Sigmoid colon (tissue), 7 donors: Measurements from ENCODE around the gene PRSS27. TPM values are rescaled to one million over a fixed set of nuclear protein-coding genes. Genes with fewer than 3 reads are reported as not detected.
"Not testable (repeated sequence)": the region's sequence is repeated elsewhere in the genome, so short reads cannot be mapped to it uniquely, and the experiment has no call there.

Source experiments
- DNase-seq: peaks from one replicate; pipeline ENCODE4 v3.0.0-alpha.2; 2019
- H3K27ac ChIP-seq, 4 donors: fragments of 200-600 bp; sonication (generic); one replicate each; pipeline ENCODE4 v1.5.1; 2016 to 2019; ENCODE audit warnings: mild to moderate bottlenecking in 1 of 4
- H3K27me3 ChIP-seq, 3 donors: fragments of 200-600 bp; sonication (generic); one replicate each; pipeline ENCODE4 v1.5.1; 2019; ENCODE audit warnings: mild to moderate bottlenecking in 1 of 3
- H3K36me3 ChIP-seq, 4 donors: fragments of 200-600 bp; sonication (generic); one replicate each; pipeline ENCODE4 v1.5.1; 2016 to 2019
- H3K4me1 ChIP-seq, 4 donors: fragments of 200-600 bp; sonication (generic); one replicate each; pipeline ENCODE4 v1.5.1; 2017 to 2019
- H3K4me3 ChIP-seq, 4 donors: fragments of 200-600 bp; sonication (generic); one replicate each; pipeline ENCODE4 v1.5.1; 2017 to 2019; ENCODE audit warnings: mild to moderate bottlenecking in 2 of 4, moderate library complexity in 1 of 4
- H3K9me3 ChIP-seq, 4 donors: fragments of 200-600 bp in 3 of 4; sonication (generic) in 3 of 4; one replicate each; pipeline versions ENCODE4 v1.5.1 to v1.6.1; 2013 to 2019
- CTCF ChIP-seq, 4 experiments: fragments of 450-650 bp in 3 of 4; fragments of 200-600 bp in 1 of 4; IDR thresholded peaks; one replicate each; pipeline ENCODE4 v1.5.1; 2016 to 2019; ENCODE audit warnings: antibody characterized with exemption in 4 of 4, mild to moderate bottlenecking in 3 of 4, moderate library complexity in 2 of 4
- EP300 ChIP-seq, 4 donors: sonication (generic); formaldehyde crosslinking; IDR thresholded peaks; one replicate each; pipeline ENCODE4 v1.6.1; 2017; ENCODE audit warnings: antibody characterized with exemption in 4 of 4
- POLR2A ChIP-seq, 2 donors: fragments of 450-650 bp; IDR thresholded peaks; one replicate each; pipeline ENCODE4 v1.6.1; 2016; ENCODE audit warnings: antibody characterized with exemption in 2 of 2, mild to moderate bottlenecking in 2 of 2, moderate library complexity in 2 of 2
- POLR2AphosphoS5 ChIP-seq, 4 donors: sonication (generic); formaldehyde crosslinking; IDR thresholded peaks; one replicate each; pipeline ENCODE4 v1.6.1; 2017; ENCODE audit warnings: antibody characterized with exemption in 4 of 4
- WGBS, 2 donors: extraction: QIAGEN DNeasy Blood & Tissue Kit; methylation state at CpG; one replicate each; pipeline ENCODE4 v1.1.7; 2013; 5-methylcytosine and 5-hydroxymethylcytosine counted together
- intact Hi-C: fragments of 100-400 bp; cut with DNase I; formaldehyde crosslinking; loops from one replicate; pipeline ENCODE4 v1.15.1; 2023
- polyA plus RNA-seq, 3 donors: library from polyadenylated mRNA; stranded (reverse); fragments of 200-250 nt; gene quantifications; one replicate each; pipeline ENCODE4 v1.2.3, GENCODE V29; 2013
- total RNA-seq, 4 donors: library from RNA; depleted of rRNA; stranded (reverse); fragments of >200 nt; gene quantifications; one replicate each; pipeline ENCODE4 v1.1.0, GENCODE V29; 2016
- donor health status: healthy with polysubstance abuse.
- donor health status: Bipolar disorder and iron deficiency.
- donor health status: healthy.

PRSS27 gene
- total and polyA plus RNA-seq, 7 donors = 0.60 to 5.0 (median 1.4) TPM; not detected in 1

GRCh38 chr16:2687531-2688308, 32.3 kb downstream of the PRSS27 start:
- TF ChIP-seq POLR2A (IDR thresholded peaks at IDR 0.05) (no peak), POLR2AphosphoS5 (IDR thresholded peaks at IDR 0.05) (no peak), EP300 (IDR thresholded peaks at IDR 0.05) (no peak), CTCF (IDR thresholded peaks at IDR 0.05) (no peak)
- Histone ChIP-seq H3K4me1 (peaks cover 0 to 35% (median 27%) of the 10 kb centered on the region in 4 donors), H3K9me3 (no peaks in the 10 kb centered on the region), H3K36me3 (no peaks in the 10 kb centered on the region), H3K27ac (no peak overlapping the region), H3K4me3 (no peak overlapping the region), H3K27me3 (no peaks in the 10 kb centered on the region)
- WGBS, 2 donors = 81 to 91% methylated on average over 19 of the region's 19 CpGs
- intact Hi-C loops = no loop called here
- DNase-seq = peak; percentile 34

- H3K27me3 ChIP-seq = no peaks in the 10 kb centered on the region
- H3K4me3 ChIP-seq = no peak overlapping the region
- H3K4me1 ChIP-seq = peaks cover 3 to 31% (median 22%) of the 10 kb centered on the region in 4 donors
- TF ChIP-seq CTCF (IDR thresholded peaks at IDR 0.05) = no peak
- TF ChIP-seq POLR2AphosphoS5 (IDR thresholded peaks at IDR 0.05) = no peak
- no peak for TF ChIP-seq POLR2A (IDR thresholded peaks at IDR 0.05)
- TF ChIP-seq EP300 (IDR thresholded peaks at IDR 0.05) = no peak
- intact Hi-C loops = no loop called here
- WGBS, 2 donors = 50 to 77% methylated on average over 20 of the region's 20 CpGs
- no peak overlapping the region for H3K27ac ChIP-seq
- H3K9me3 ChIP-seq = no peaks in the 10 kb centered on the region
- H3K36me3 ChIP-seq = no peaks in the 10 kb centered on the region
- DNase-seq = peak; percentile 73
These were observed 33.0 kb downstream of the PRSS27 start for GRCh38 chr16:2686912-2687507.

GRCh38 chr16:2686075-2686474, 33.9 kb downstream of the PRSS27 start:
- H3K27ac ChIP-seq, H3K4me3 ChIP-seq, H3K27me3 ChIP-seq, H3K9me3 ChIP-seq, DNase-seq, intact Hi-C loops, H3K36me3 ChIP-seq: not testable (repeated sequence)
- no CpG with 5 or more reads among the region's 9 CpGs for WGBS, 2 donors
- peaks cover 4 to 31% (median 22%) of the 10 kb centered on the region in 4 donors for H3K4me1 ChIP-seq

- Histone ChIP-seq H3K4me1 (peaks cover 4 to 32% (median 23%) of the 10 kb centered on the region in 4 donors), H3K27ac (peak overlapping the region; percentile 84 to 94 (median 87)), H3K4me3 (peak overlapping the region; percentile 80 to 100 (median 96))
- 2 to 9% methylated on average over 13 of the region's 13 CpGs for WGBS, 2 donors
- not testable (repeated sequence) for H3K27me3 ChIP-seq, H3K36me3 ChIP-seq, DNase-seq, H3K9me3 ChIP-seq
- intact Hi-C loops = loop anchor here (2.0 to 5.0 kb wide), 3 partner anchors 38 to 184 kb away; partner anchors contain the start of genes ELOB and PRSS27
These were observed 37.0 kb downstream of the PRSS27 start for GRCh38 chr16:2683041-2683440.

- Histone ChIP-seq H3K36me3 (no peaks in the 10 kb centered on the region), H3K27me3 (no peaks in the 10 kb centered on the region), H3K4me1 (peaks cover 4 to 30% (median 21%) of the 10 kb centered on the region in 4 donors), H3K9me3 (no peaks in the 10 kb centered on the region), H3K4me3 (peak within 1 kb of the TSS; percentile 80 to 100 (median 96)), H3K27ac (peak within 1 kb of the TSS; percentile 84 to 94 (median 87))
- DNase-seq = peak; percentile 98
- intact Hi-C loops = loop anchor here (2.0 to 5.0 kb wide), 3 partner anchors 38 to 185 kb away; partner anchors contain the start of genes ELOB and PRSS27
- 1% methylated on average over 73 of the region's 73 CpGs for whole genome bisulfite sequencing, 2 donors
- TF ChIP-seq CTCF (IDR thresholded peaks at IDR 0.05) (no peak), POLR2AphosphoS5 (IDR thresholded peaks at IDR 0.05) (peak; percentile 90 to 96 (median 94)), POLR2A (IDR thresholded peaks at IDR 0.05) (peak; percentile 79 to 94), EP300 (IDR thresholded peaks at IDR 0.05) (no peak)
These were observed 37.6 kb downstream of the PRSS27 start, which contains the start of gene KCTD5 for GRCh38 chr16:2682209-2683021. KCTD5 (plus strand) TSS chr16:2682523; CDS start chr16:2682549, 26 bp downstream.

- not testable (repeated sequence) for H3K9me3 ChIP-seq, H3K4me3 ChIP-seq, H3K36me3 ChIP-seq, H3K27ac ChIP-seq, H3K27me3 ChIP-seq
- intact Hi-C loops = loop anchor here (5.0 kb wide), 2 partner anchors 97 to 187 kb away; partner anchors contain the start of gene ELOB
- peak; percentile 27 for DNase-seq
- H3K4me1 ChIP-seq = peaks cover 4 to 26% (median 20%) of the 10 kb centered on the region in 4 donors
- 21 to 65% methylated on average over 8 of the region's 8 CpGs for WGBS, 2 donors
These were observed 39.7 kb downstream of the PRSS27 start for GRCh38 chr16:2680360-2680759.

GRCh38 chr16:2679902-2680301, 40.1 kb downstream of the PRSS27 start:
- not testable (repeated sequence) for H3K9me3 ChIP-seq
- intact Hi-C loops = loop anchor here (5.0 kb wide), 2 partner anchors 97 to 187 kb away; partner anchors contain the start of gene ELOB

More at GRCh38 chr16:2679902-2680301, 40.1 kb downstream of the PRSS27 start:
- peaks cover 4 to 26% (median 20%) of the 10 kb centered on the region in 4 donors for H3K4me1 ChIP-seq
- 23 to 73% methylated on average over 4 of the region's 4 CpGs for WGBS, 2 donors
- H3K27ac ChIP-seq, H3K36me3 ChIP-seq, H3K4me3 ChIP-seq, H3K27me3 ChIP-seq: not testable (repeated sequence)
- DNase-seq = peak; percentile 46
